NOMO-1 treated with DMSO at 0.1 percent for 48 hours (cell line): ENCODE data around the gene ADAMTS13.
"Not testable (repeated sequence)": the region's sequence is repeated elsewhere in the genome, so short reads cannot be mapped to it uniquely, and the experiment has no call there.

Experiments used
- DNase-seq: peaks from one replicate; lab custom pipeline; 2025; ENCODE audit not compliant: unreplicated experiment; lab: John Stamatoyannopoulos, UW

ADAMTS13 gene

GRCh38 chr9:133391449-133391848 lies 30.7 kb upstream of the ADAMTS13 start:
- not testable (repeated sequence) for DNase-seq

GRCh38 chr9:133392308-133392707 lies 29.9 kb upstream of the ADAMTS13 start:
- not testable (repeated sequence) for DNase-seq

DNA sequence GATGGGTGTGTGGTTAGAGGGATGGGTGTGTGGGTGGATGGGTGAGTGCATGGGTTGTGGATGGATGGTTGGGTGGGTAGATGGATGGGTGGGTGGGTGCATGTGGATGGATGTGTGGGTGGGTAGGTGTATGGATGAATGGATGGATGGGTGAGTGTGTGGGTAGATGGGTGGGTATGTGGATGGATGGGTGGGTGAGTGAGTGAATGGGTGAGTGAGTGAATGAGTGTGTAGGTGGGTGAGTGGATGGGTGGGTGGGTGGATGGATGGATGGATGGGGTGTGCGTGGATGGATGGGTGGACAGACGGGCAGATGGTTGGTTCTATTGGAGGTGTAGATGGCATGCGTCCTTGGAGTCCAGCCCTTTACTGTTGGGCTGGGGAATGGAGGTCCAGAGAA lies 28.8 kb upstream of the ADAMTS13 start:
- no peak for DNase-seq

DNA sequence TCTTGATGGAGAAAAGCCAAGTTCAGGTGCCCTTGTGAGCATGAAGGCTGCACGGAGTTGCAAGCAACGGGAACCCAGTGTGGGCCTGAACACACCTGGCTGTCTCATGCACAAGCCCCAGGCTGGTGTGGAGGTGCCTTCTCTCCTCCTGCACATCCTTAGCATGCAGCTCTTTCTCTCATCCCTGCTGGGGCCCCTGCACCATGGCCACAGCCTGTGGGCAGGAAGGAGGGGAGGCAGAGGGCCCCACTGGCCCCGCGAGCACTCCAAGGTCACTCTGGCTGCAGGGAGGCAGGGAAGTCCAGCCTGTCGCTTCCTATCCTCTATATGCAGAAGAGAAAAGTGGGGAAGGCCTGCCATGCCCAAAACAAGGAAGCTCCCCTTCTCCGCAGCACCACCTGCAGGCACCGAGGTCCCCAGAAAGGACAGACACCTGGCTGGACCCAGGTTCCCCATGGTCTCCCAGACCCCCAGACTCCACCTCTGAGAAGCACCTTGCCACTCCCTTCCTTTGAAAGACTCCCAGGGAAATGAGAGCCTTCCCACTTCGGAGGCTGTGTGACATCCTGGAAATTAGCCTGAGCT lies 27.4 kb upstream of the ADAMTS13 start:
- DNase-seq, result no peak

GRCh38 chr9:133396952-133397351 lies 25.2 kb upstream of the ADAMTS13 start:
- DNase-seq, result no peak

DNA sequence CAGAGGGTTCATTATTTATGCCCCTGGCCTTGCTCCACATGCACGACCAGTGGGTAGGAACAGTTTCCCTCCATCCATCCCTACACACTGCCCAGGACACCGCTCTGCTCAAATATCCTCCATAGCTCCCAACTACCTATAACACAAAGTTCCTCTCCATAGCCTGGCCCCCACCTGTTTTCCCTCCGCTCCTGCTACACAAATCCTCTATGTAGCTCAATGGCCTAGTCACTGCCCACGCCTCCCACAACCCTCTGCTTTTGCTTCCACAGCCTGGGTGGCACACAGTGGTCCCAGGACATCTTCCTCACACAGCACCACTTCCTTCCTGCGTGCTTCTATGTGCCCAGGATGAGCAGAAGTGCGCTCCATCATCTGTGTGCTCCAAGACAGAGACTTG lies 24.8 kb upstream of the ADAMTS13 start:
- DNase-seq, result no peak

DNA sequence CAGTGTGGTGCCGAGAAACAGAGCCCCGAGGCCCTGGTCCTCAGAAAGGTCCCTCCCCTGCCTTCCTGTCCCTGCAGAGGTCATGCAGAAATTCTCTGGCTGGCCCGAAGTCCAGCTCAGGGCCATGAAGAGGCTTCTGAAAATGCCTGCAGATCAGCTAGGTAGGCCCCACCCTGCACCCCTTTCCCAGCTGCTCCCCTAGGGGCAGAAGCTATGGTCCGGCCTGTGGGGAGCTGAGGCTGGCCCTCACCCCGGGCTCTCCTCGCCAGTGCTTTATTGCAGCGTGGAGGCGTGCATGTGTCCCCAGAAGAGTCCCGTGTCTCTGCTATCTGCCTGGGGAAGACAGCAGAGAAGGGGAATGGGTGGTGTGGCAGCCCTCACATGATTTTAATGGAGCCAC lies 24.3 kb upstream of the ADAMTS13 start:
- DNase-seq, result no peak

- DNase-seq, result no peak
Observed at GRCh38 chr9:133400292-133400691, 21.9 kb upstream of the ADAMTS13 start.

DNA sequence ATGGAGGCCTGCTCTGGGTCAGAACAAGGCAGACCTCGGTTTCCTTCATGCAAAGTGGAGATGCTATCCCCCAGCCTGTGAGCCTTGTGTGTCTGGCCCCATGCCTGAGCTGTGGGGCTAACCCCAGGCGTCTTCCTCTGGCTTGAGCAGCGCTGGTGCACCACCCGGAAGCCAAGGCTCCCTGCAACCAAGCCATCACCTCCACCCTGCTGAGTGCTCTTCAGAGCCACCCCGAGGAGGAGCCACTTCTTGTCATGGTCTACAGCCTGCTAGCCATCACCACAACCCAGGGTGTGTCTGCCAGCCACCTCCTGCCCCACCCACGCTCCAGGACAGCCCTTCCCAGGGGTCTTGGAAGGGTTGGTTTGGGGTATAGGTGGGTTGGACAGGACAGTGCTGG lies 20.6 kb upstream of the ADAMTS13 start:
- no peak for DNase-seq

DNA sequence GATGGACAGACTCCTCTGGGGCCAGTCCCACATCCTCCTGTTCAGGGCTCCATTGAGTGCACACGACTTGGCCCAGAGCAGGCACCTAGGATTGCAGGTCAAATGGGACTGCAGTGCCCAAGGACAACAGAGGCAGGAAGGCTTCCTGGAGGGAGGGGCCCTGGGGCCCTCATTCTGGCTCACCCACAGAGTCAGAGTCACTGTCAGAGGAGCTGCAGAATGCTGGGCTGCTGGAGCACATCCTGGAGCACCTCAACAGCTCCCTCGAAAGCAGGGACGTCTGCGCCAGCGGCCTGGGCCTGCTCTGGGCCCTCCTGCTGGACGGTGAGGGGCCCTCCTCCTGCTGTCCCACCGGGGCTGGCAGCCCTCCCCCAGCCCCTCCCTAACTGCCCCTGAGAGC lies 19.5 kb upstream of the ADAMTS13 start:
- DNase-seq, result no peak

- DNase-seq, result no peak
Observed at GRCh38 chr9:133403766-133404453, 18.3 kb upstream of the ADAMTS13 start.

- no peak for DNase-seq
Observed at GRCh38 chr9:133404454-133405002, 17.6 kb upstream of the ADAMTS13 start.

DNA sequence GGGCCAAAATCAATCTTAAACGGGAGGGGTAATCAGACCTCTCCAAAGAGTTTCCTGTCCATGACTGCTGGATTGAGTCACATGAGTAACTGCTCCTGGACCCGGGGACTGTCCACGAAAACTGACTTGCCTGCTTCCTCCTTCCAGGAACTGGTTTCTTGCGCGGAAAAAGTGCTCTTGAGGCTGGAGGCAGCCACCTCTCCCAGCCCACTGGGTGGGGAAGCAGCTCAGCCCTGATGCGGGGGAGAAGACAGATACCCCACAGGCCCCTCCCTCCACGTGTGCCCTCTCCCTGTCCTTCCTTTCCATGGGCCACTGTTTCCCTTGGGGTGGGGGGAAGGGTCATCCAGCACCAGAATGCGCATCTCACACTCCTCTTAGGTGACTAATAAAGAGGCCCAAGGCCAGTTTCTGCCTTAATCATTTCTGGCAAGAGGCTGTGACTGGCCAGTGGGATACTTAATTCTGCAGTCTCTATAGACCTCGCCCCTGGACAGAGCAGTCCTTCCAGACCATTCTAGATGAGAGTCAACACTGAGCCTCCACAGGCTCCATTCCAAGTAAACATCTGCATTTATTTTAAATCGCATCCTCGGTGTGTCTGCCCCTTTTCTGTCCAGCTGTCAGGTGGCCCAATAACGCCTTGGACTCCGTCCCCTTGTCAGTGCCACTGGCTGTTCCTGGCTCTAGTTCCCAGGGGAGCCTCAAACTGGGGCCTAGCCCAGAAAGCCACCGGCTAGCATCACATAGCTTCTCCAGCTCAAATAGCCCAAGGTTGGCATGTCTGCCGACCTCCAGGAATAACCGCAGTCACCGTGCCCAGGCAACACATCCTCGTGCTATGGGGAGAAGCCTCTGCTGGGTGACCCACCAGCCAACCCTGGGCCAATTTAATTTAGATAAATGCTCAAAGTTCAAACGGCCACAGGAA lies 16.4 kb upstream of the ADAMTS13 start:
- DNase-seq, result no peak

DNA sequence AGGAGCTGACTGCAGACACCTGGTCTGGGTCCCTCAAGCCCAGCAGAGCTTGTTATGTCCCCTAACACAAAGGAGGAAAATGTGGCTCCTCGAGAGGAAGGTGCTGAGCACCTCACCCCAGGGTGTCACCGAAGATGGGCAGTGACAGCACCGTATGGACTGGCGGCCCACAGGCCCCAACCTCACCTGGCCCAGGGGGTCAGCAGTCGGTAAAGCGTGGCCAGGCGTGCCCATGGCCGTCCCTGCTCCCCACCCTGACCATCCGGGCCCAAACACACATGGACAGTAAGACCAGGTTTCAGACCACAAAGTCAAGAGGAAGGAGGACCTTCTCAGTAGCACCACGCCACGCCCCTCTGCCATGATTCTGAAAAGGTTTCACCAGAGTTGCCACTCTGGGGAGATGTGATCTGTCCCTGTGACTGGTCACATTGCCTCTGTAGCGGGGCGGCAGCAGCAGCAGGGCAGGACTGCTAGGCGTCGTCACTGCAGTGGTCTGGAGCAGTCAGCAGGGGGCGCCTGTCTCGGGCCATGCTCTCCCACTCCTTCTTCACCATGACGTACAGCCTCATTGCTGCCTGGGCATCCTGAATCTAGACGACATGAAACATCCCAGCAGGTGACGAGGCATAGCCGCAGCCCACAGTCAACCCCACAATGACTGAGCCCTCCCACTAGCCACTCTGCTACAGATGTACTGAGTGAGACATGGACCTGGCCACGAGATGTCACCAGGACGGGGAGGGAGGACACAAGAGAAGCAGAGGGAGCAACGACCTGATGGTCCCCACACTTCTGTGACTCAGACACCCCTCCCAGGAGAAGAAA lies 15.5 kb upstream of the ADAMTS13 start:
- DNase-seq, result peak; percentile 56

- no peak for DNase-seq
Observed at GRCh38 chr9:133408042-133408441, 14.1 kb upstream of the ADAMTS13 start.

- no peak for DNase-seq
Observed at GRCh38 chr9:133415170-133415569, 7.0 kb upstream of the ADAMTS13 start.

GRCh38 chr9:133417541-133418461 lies 4.4 kb upstream of the ADAMTS13 start, which contains the start of gene REXO4:
TSS of gene REXO4 (minus strand) at chr9:133418010. CDS start at chr9:133417844, 166 bp downstream.
- DNase-seq, result peak; percentile 83

- no peak for DNase-seq
Observed at GRCh38 chr9:133419005-133419404, 3.2 kb upstream of the ADAMTS13 start.

- no peak for DNase-seq
Observed at GRCh38 chr9:133420392-133420827, 1.8 kb upstream of the ADAMTS13 start.
